Adrenal gland (tissue), 12 donors: ENCODE results near the gene TERB1. TPM values are rescaled to one million over a fixed set of nuclear protein-coding genes. Genes with fewer than 3 reads are reported as not detected.

ENCODE experiments used
- DNase-seq, 7 donors: peaks; one replicate each; pipeline ENCODE4 v3.0.0-alpha.2; 2019 to 2020
- H3K27ac ChIP-seq, 5 donors: fragments of 200-600 bp; sonication (generic) in 4 of 5; 1 replicate in 3 of 5; 2 replicates in 2 of 5; pipeline versions ENCODE4 v1.5.1 to v1.8.0; 2016 to 2020; ENCODE audit warnings: mild to moderate bottlenecking in 1 of 5
- H3K27me3 ChIP-seq: fragments of 200-600 bp; 2 replicates; pipeline ENCODE4 v1.8.0; 2021
- H3K36me3 ChIP-seq, 2 donors: fragments of 200-600 bp; replicated peaks in 1 of 2; 1 replicate in 1 of 2; 2 replicates in 1 of 2; pipeline versions ENCODE4 v1.5.1 to v1.8.0; 2018 to 2022
- H3K4me1 ChIP-seq, 2 donors: fragments of 200-600 bp; replicated peaks in 1 of 2; 1 replicate in 1 of 2; 2 replicates in 1 of 2; pipeline versions ENCODE4 v1.5.1 to v1.8.0; 2018 to 2021
- H3K4me3 ChIP-seq, 4 donors: fragments of 200-600 bp; sonication (generic) in 3 of 4; one replicate each; pipeline ENCODE4 v1.5.1; 2016 to 2018
- H3K9me3 ChIP-seq, 3 donors: fragments of 200-600 bp; sonication (generic) in 1 of 3; replicated peaks in 1 of 3; 1 replicate in 2 of 3; 2 replicates in 1 of 3; pipeline versions ENCODE4 v1.5.1 to v1.8.0; 2016 to 2021
- POLR2A ChIP-seq, 2 donors: fragments of 450-650 bp; IDR thresholded peaks; one replicate each; pipeline ENCODE4 v1.6.1; 2017; ENCODE audit warnings: antibody characterized with exemption in 2 of 2, mild to moderate bottlenecking in 2 of 2, moderate library complexity in 1 of 2
- WGBS, 4 donors: extraction: QIAGEN DNeasy Blood & Tissue Kit in 2 of 4; methylation state at CpG; one replicate each; pipeline versions ENCODE4 v1.1.5 to v1.1.7; 2013 to 2017; 5-methylcytosine and 5-hydroxymethylcytosine counted together
- intact Hi-C, 2 donors: fragments of 100-400 bp; cut with DNase I; formaldehyde crosslinking; loops; one replicate each; pipeline versions ENCODE4 v1.14.1 to v1.15.0; 2022 to 2023
- polyA plus RNA-seq, 3 donors: library from polyadenylated mRNA; stranded (reverse); fragments of 200-250 nt in 2 of 3; fragments of 350-450 nt in 1 of 3; fragmentation: Illumina TruSeq in 1 of 3; extraction: RNeasy Lipid Tissue Mini Kit (QIAGEN cat#74804) in 1 of 3; gene quantifications; one replicate each; pipeline ENCODE4 v1.2.3, GENCODE V29; 2013 to 2014
- total RNA-seq, 9 donors: library from RNA; depleted of rRNA in 4 of 9; stranded (reverse); fragments of >200 nt in 4 of 9; fragments of 120-200 nt in 1 of 9; fragmentation: NEBNext Ultra II Directional in 1 of 9; extraction: Animal tissue kit (Norgen Biotek cat#: 25700) in 1 of 9; gene quantifications; one replicate each; pipeline versions ENCODE4 v1.1.0 to v1.2.4, GENCODE V29; 2013 to 2023
- TF ChIP-seq, protein P1 (sequence below), 6 experiments: fragments of 450-650 bp in 4 of 6; fragments of 200-600 bp in 2 of 6; sonication (generic) in 1 of 6; IDR thresholded peaks; 1 replicate in 5 of 6; 2 replicates in 1 of 6; pipeline versions ENCODE4 v1.5.1 to v1.8.0; 2016 to 2021; ENCODE audit warnings: antibody characterized with exemption in 6 of 6, mild to moderate bottlenecking in 2 of 6, moderate library complexity in 1 of 6
- donor health status: healthy with polysubstance abuse.
- donor health status: Bipolar disorder and iron deficiency.
- donor health status: DM: yes; HTN: yes; CAD: no.
- donor health status: DM: no; HTN: no; CAD: no.
- donor health status: DM: no; HTN: no; CAD: no.
- donor health status: DM: yes; HTN: yes; CAD: no.

Gene TERB1
- total and polyA plus RNA-seq, 12 donors, result 0.06 TPM; not detected in 11

DNA sequence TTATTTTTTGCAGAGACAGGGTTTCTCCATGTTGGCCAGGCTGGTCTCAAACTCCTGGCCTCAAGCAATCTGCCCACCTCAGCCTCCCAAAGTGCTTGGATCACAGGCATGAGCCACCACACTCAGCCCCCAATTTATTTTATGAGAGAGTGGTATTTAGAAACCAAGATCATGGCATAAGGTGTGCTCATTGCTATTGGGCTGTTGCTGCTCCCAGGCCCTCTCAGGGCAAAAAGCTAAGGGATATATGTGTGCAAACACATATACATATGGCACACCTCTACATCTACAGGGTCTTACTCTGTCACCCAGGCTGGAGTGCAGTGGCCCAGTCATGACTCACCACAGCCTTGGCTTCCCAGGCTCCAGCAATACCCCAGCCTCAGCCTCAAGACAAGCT lies 89.8 kb downstream of the TERB1 start:
- Histone ChIP-seq H3K27me3 (no peaks in the 10 kb centered on the region), H3K4me1 (peaks cover 0 to under 1% of the 10 kb centered on the region in 2 donors), H3K36me3 (no peaks in the 10 kb centered on the region), H3K27ac (no peak overlapping the region), H3K4me3 (no peak overlapping the region), H3K9me3 (no peaks in the 10 kb centered on the region)
- TF ChIP-seq, protein P1, sequence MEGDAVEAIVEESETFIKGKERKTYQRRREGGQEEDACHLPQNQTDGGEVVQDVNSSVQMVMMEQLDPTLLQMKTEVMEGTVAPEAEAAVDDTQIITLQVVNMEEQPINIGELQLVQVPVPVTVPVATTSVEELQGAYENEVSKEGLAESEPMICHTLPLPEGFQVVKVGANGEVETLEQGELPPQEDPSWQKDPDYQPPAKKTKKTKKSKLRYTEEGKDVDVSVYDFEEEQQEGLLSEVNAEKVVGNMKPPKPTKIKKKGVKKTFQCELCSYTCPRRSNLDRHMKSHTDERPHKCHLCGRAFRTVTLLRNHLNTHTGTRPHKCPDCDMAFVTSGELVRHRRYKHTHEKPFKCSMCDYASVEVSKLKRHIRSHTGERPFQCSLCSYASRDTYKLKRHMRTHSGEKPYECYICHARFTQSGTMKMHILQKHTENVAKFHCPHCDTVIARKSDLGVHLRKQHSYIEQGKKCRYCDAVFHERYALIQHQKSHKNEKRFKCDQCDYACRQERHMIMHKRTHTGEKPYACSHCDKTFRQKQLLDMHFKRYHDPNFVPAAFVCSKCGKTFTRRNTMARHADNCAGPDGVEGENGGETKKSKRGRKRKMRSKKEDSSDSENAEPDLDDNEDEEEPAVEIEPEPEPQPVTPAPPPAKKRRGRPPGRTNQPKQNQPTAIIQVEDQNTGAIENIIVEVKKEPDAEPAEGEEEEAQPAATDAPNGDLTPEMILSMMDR (IDR thresholded peaks at IDR 0.05), result no peak
- TF ChIP-seq POLR2A (IDR thresholded peaks at IDR 0.05), result no peak
- intact Hi-C loops, result no loop called here
- DNase-seq, result no peak

DNA sequence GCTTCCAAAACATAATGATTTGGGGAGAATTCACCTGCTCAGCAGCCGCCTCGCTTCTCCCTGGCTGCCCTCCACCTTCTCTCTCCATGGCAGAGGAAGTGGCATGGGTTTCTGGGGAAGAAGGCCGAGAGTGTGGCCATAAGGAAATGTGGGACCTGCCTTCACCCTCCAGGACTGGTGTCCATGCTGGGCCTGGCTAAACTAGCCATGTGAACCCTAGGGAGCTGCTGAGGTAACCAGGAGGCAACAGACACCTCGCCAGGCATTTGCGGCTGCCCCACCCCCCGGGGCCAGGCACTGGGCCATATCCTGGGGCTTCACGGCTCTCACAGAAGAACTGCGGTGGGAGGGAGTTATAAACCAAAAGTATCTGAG lies 94.9 kb downstream of the TERB1 start:
- no peak for TF ChIP-seq POLR2A (IDR thresholded peaks at IDR 0.05)
- TF ChIP-seq, protein P1 (IDR thresholded peaks at IDR 0.05), result no peak
- no peak overlapping the region for H3K4me3 ChIP-seq
- WGBS, 4 donors, result 61 to 81% (median 70%) methylated on average over 8 of the region's 8 CpGs
- H3K36me3 ChIP-seq, result no peaks in the 10 kb centered on the region
- H3K27me3 ChIP-seq, result no peaks in the 10 kb centered on the region
- peak overlapping the region in 2 of 5 donors; percentile 49 to 62 for H3K27ac ChIP-seq
- H3K9me3 ChIP-seq, result no peaks in the 10 kb centered on the region
- peaks cover 0 to 12% of the 10 kb centered on the region in 2 donors for H3K4me1 ChIP-seq
- DNase-seq, result no peak
- intact Hi-C loops, result no loop called here

- 74 to 80% (median 77%) methylated on average over 11 of the region's 11 CpGs for WGBS, 4 donors
- Histone ChIP-seq H3K27me3 (no peaks in the 10 kb centered on the region), H3K4me1 (peaks cover 0 to 12% of the 10 kb centered on the region in 2 donors), H3K9me3 (no peaks in the 10 kb centered on the region), H3K27ac (peak overlapping the region in 2 of 5 donors; percentile 49 to 62), H3K36me3 (no peaks in the 10 kb centered on the region), H3K4me3 (no peak overlapping the region)
- intact Hi-C loops, result no loop called here
- TF ChIP-seq, protein P1 (IDR thresholded peaks at IDR 0.05), result no peak
- no peak for TF ChIP-seq POLR2A (IDR thresholded peaks at IDR 0.05)
- peak; percentile 34 to 77 (median 47) for DNase-seq
These were observed 95.4 kb downstream of the TERB1 start for GRCh38 chr16:66705790-66706505.

Other genes starting within 250 kb of the TERB1 start
- gene CKLF, start 249.0 kb downstream of the TERB1 start, total RNA-seq, result 10 to 100 TPM; 19.6 to 67.9 (median 44.3) TPM
- gene CKLF, start 249.0 kb downstream of the TERB1 start, polyA plus RNA-seq, result 10 to 100 TPM; 23.6 to 32.8 (median 26.2) TPM
- 1 to 10 TPM in 7 of 9 donors, under 1 TPM in 2; 0.36 to 9.1 (median 3.1) TPM for gene CMTM1, start 235.1 kb downstream of the TERB1 start, total RNA-seq
- 1 to 10 TPM in 1 of 3 donors, under 1 TPM in 1, not detected in 1; 0.34 to 1.4 TPM for gene CMTM1, start 235.1 kb downstream of the TERB1 start, polyA plus RNA-seq
- gene CMTM2, start 222.1 kb downstream of the TERB1 start, total RNA-seq, result under 1 TPM in 1 of 9 donors, not detected in 8; 0.55 TPM
- under 1 TPM in 2 of 3 donors, not detected in 1; 0.17 to 0.80 TPM for gene CMTM2, start 222.1 kb downstream of the TERB1 start, polyA plus RNA-seq
- gene CMTM3, start 196.9 kb downstream of the TERB1 start, total RNA-seq, result 10 to 100 TPM; 12.2 to 31.8 (median 24.0) TPM
- 10 to 100 TPM in 2 of 3 donors, 1 to 10 TPM in 1; 6.4 to 30.0 (median 25.2) TPM for gene CMTM3, start 196.9 kb downstream of the TERB1 start, polyA plus RNA-seq
- 10 to 100 TPM; 14.3 to 35.3 (median 20.9) TPM for gene CMTM4, start 104.8 kb downstream of the TERB1 start, total RNA-seq
- 10 to 100 TPM in 1 of 3 donors, 1 to 10 TPM in 2; 9.2 to 10.6 (median 9.5) TPM for gene CMTM4, start 104.8 kb downstream of the TERB1 start, polyA plus RNA-seq
- 100 to 1,000 TPM in 4 of 9 donors, 10 to 100 TPM in 5; 61.1 to 234 (median 98.2) TPM for gene DYNC1LI2, start 50.0 kb downstream of the TERB1 start, total RNA-seq
- 10 to 100 TPM; 39.3 to 92.6 (median 74.3) TPM for gene DYNC1LI2, start 50.0 kb downstream of the TERB1 start, polyA plus RNA-seq
- gene NAE1, start 29.4 kb upstream of the TERB1 start, total RNA-seq, result 10 to 100 TPM; 30.9 to 94.7 (median 51.2) TPM
- 10 to 100 TPM; 43.7 to 62.8 (median 49.6) TPM for gene NAE1, start 29.4 kb upstream of the TERB1 start, polyA plus RNA-seq
- gene CA7, start 42.8 kb upstream of the TERB1 start, total RNA-seq, result not detected
- not detected for gene CA7, start 42.8 kb upstream of the TERB1 start, polyA plus RNA-seq
- 10 to 100 TPM in 8 of 9 donors, 1 to 10 TPM in 1; 3.6 to 27.8 (median 14.0) TPM for gene PDP2, start 78.9 kb upstream of the TERB1 start, total RNA-seq
- gene PDP2, start 78.9 kb upstream of the TERB1 start, polyA plus RNA-seq, result 10 to 100 TPM in 1 of 3 donors, 1 to 10 TPM in 2; 1.3 to 12.1 (median 2.7) TPM
- under 1 TPM in 1 of 9 donors, not detected in 8; 0.69 TPM for gene CDH16, start 117.3 kb upstream of the TERB1 start, total RNA-seq
- gene CDH16, start 117.3 kb upstream of the TERB1 start, polyA plus RNA-seq, result not detected
- 10 to 100 TPM in 5 of 9 donors, 1 to 10 TPM in 3, under 1 TPM in 1; 0.22 to 46.1 (median 10.5) TPM for gene RRAD, start 124.0 kb upstream of the TERB1 start, total RNA-seq
- gene RRAD, start 124.0 kb upstream of the TERB1 start, polyA plus RNA-seq, result 10 to 100 TPM in 2 of 3 donors, under 1 TPM in 1; 0.66 to 52.5 (median 15.6) TPM
- 100 to 1,000 TPM in 3 of 9 donors, 10 to 100 TPM in 6; 80.7 to 177 (median 94.7) TPM for gene CIAO2B, start 132.8 kb upstream of the TERB1 start, total RNA-seq
- 100 to 1,000 TPM; 137 to 258 (median 141) TPM for gene CIAO2B, start 132.8 kb upstream of the TERB1 start, polyA plus RNA-seq
- 100 to 1,000 TPM in 1 of 9 donors, 10 to 100 TPM in 8; 25.6 to 133 (median 87.5) TPM for gene CES2, start 133.9 kb upstream of the TERB1 start, total RNA-seq
- 100 to 1,000 TPM in 1 of 3 donors, 10 to 100 TPM in 2; 28.8 to 119 (median 57.8) TPM for gene CES2, start 133.9 kb upstream of the TERB1 start, polyA plus RNA-seq
- gene CES3, start 159.7 kb upstream of the TERB1 start, total RNA-seq, result 1 to 10 TPM in 5 of 9 donors, under 1 TPM in 3, not detected in 1; 0.23 to 1.7 (median 1.2) TPM
- under 1 TPM; 0.22 to 0.67 (median 0.48) TPM for gene CES3, start 159.7 kb upstream of the TERB1 start, polyA plus RNA-seq
- 10 to 100 TPM in 7 of 9 donors, 1 to 10 TPM in 2; 4.4 to 31.0 (median 15.6) TPM for gene CES4A, start 187.0 kb upstream of the TERB1 start, total RNA-seq
- 100 to 1,000 TPM in 1 of 3 donors, 10 to 100 TPM in 1, 1 to 10 TPM in 1; 7.0 to 127 (median 80.3) TPM for gene CES4A, start 187.0 kb upstream of the TERB1 start, polyA plus RNA-seq
- gene CBFB, start 227.6 kb upstream of the TERB1 start, total RNA-seq, result 10 to 100 TPM; 19.3 to 41.2 (median 31.5) TPM
- 10 to 100 TPM; 13.0 to 20.9 (median 13.5) TPM for gene CBFB, start 227.6 kb upstream of the TERB1 start, polyA plus RNA-seq